GM18498 (cell line): ENCODE results near the gene PTPN22.
A peak's percentile ranks its signal among the peaks of the same experiment; 100 is the strongest.
"Not testable (repeated sequence)": the region's sequence is repeated elsewhere in the genome, so short reads cannot be mapped to it uniquely, and the experiment has no call there.

ENCODE experiments used
- ATAC-seq: cut with Tn5 transposase; IDR thresholded peaks from one replicate; pipeline ENCODE4 v1.9.1; 2021; ENCODE audit warnings: mild to moderate bottlenecking, moderate library complexity; ENCODE audit not compliant: unreplicated experiment

The PTPN22 gene

DNA sequence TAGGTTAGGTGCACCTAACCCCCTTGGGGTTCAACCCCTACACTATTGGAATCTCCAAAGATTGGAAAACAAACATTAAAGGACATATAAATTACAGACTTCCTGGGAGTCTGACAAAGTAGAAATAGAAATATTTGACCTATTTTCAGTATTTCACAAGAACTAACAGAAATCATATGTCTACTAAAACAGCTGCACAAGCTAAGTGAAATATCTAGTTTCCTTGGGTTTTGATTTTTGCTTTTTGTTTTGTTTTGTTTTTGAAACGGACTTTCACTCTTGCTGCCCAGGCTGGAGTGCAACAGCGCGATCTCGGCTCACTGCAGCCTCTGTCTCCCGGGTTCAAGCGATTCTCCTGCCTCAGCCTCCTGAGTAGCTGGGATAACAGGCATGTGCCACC, 18.8 kb downstream of the PTPN22 start:
- not testable (repeated sequence) for ATAC-seq

DNA sequence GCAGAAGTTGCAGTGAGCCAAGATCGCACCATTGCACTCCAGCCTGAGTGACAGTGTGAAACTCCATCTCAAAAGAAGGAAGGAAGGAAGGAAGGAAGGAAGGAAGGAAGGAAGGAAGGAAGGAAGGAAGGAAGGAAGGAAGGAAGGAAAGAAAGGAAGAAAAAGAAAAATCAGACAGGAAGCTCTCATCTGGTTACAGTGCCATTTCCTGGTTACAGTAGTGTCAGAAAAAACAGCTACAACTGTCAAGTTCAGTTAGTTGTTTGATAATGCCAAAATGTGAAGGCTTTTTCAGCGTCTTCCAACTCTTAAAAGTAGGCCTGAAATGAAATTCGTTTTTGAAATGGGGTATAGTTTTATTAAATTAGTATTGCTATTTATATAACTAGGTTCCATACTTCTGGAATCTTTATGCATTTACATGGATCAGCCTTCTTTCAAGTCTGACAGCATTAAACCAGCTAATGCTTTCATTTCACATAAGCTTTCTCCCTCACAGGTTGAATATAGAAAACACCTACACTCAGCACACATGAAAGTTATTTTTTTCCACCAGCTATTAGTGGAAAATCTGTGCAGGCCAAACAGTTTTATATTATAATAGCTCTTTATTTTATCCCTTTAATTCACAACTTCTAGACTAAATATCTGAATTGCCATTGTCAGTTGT, 21.2 kb downstream of the PTPN22 start:
- ATAC-seq: no peak

DNA sequence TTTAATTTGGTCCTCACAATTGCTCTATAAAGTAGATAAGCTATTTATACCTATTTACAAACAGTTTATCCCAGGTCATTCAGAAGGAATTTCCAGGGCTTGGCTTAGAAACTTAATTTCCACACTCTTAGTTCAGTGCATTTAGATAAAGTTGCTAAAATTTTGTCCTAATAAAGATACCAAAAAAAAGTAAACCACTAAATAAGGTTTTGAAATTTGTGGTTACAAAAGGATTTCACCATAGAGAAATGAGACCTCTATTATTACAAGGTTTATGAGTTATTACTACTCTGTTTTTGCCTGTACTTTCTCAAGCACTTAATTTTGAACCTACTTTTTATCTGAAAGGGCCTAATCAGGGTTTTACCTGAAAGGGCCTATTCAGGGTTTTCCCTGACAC, 22.4 kb downstream of the PTPN22 start:
- no peak for ATAC-seq

DNA sequence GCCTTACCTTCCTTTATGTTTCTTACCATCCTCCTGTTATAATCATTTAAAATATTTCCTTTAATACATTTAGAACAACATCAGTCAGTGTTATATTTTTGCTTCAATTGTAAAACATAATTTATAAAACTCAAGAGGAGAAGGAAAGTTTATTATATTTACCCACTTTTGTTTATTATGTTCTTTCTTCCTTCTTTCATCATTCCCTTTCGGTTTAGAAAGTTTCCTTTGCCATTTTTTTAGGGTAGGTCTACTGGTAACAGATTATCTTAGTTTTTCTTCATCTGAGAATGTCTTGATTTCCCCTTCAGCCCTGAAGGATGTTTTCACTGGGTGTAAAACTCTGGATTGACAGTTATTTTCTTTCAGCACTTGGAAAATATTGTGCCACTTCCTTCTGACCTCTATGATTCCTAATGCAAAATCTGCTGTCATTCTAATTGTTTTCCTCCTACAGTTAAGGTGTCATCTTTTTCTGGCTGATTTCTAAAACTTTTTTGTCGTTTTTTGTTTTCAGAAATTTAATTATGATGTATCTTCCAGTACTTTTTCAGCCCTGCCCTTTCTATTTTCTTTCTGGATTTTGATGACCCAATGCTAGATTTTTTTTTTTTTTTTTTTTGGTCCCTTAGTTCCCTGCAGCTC, 25.0 kb downstream of the PTPN22 start:
- ATAC-seq: no peak

DNA sequence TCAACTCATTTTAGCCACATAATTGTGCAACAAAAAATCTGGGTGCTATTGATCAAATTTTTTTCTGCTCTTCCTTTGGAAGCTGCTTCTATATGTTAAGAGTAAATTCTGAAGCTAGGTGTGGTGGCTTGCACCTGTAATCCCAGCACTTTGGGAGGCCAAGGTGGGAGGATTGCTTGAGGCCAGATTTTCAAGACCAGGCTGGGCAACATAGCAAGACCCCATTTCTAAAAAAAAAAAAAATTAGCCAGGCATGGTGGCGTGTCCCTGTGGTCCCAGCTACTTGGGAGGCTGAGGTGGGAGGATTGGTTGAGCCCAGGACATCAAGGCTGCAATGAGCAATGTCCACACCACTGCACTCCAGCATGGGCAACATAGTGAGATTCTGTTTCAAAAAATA, 35.0 kb downstream of the PTPN22 start:
- no peak for ATAC-seq

DNA sequence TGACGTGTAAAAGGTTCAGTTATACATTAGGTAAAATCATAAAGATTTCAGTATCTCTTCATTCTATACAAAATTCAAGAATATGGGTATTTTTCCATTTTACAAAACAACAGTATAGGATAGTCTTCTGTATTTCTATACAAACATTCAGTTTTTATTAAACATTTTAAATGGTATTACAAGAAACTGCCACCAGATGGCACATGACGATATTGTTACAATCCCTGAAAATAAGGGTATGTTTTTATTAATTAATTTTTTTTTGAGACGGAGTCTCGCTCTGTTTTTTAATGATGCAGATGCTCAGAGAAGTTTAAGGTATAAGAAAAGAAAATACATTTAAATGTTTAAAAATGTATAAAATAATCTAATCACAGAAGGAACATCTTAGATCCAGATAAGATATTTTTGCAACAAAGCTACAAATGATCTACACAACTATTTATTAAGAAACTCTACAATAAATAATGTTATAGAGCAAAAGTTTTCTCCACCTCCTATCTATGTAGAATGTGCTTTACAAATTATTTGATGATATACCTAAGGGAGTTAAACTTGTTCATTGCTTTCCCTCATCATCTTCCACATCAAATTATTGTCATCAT, 35.7 kb downstream of the PTPN22 start:
- no peak for ATAC-seq

DNA sequence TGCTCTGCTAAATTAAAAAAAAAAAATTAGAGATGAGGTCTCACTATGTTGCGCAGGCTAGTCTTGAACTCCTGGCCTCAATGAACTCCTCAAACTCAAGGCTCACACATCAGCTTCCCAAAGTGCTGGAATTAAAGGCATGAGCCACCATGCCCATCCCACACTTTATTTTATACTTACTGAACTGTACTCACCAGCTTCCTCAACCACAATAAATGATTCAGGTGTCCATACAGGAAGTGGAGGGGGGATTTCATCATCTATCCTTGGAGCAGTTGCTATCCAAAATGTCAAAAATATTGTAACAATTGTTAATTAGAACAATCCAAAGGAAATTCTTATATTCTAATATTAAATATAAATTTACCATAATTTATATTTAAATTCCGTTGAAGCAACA, 36.8 kb downstream of the PTPN22 start:
- ATAC-seq: no peak

DNA sequence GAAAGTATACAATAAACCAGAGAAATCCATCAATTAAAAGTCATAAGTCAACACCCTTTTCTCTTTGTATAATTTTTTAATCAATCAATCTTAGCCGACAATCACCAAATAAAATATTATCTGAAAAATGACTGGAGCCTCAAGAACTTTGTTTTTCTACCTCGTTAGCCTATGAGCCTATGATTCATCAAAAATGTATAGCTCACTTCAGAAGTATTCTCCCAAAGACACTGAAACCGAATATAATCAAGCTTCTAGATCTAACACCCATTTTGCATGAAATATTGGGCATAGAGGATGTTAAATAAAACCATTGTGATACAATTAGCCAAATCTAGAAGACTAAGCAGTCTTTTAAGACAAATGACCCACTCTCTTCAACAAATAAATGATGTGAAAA, 41.5 kb downstream of the PTPN22 start:
- no peak for ATAC-seq

DNA sequence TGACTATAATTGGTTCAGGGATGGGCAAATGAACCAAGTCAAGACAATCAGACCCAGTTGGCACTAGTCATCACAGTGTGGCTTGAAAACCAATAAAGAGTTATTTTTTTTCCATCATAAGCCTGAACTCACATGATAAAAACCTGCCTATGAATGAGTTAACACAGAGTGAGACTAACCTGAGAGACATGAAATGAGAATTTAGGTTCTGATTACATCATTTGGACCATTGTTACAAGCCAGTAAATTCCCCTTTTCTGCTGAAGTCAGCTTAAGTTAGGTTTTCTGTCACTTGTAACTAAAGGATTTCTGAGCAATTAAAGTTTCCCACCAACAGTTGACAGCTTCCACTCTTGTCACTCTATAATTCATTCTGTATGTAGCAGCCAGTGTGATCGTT, 49.6 kb downstream of the PTPN22 start:
- no peak for ATAC-seq

DNA sequence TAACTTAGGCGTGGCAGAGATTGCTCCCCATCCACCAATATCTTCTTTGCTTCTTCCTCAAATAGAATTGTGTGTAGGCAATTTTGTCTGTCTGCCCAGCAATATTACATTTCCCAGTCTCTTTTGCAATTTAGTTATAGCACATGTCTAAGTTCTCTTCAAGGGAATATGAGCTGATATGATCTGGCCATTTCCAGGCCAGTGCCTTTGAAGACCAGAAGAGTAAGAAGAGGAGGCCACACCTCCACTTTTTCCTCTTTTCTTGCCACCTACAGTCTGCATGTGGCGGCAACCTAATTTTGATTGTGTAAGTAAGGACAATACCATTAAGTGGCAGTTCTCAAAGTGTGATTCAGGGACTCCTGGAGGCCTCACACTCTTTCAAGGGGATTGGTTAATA, 52.9 kb downstream of the PTPN22 start:
- no peak for ATAC-seq

DNA sequence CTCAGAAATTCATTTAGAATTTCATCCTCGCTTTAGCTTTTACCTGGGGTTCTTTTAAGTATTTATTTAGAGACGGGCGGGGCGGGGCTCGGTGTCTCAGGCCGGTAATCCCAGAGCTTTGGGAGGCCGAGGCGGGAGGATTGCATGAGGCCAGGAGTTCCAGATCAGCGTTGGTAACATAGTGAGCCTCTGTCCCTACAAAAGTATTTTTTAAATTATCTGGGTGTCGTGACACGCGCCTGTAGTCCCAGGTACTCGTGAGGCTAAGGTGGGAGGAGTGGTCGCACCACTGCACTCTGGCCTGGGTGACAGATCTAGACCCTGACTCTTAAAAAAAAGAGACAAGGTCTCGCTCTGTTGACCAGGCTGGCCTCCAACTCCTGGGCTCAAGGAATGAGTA, 58.3 kb downstream of the PTPN22 start:
- no peak for ATAC-seq

DNA sequence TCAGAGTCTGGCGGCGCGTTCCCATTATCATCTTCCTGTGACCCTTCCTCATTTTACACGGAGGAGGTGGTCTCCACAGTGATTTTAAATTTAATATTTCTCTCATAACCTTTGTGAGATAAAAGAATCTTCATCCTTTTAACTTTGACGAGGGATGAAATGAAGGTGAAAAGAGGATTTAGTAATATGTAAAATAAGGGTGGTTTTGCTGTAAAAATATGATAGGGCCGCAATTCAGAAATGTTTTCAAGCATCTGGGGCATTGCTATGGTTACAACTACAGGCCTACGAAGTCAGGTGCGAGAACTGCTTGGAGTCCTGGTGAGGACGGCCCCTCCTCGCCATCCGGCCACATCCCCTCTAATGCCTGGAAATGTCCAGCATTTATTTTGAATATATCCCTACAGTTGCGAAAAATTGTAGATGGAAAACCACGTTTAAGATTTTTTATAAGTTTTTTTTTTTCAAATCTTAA, 58.8 kb downstream of the PTPN22 start:
- no peak for ATAC-seq

DNA sequence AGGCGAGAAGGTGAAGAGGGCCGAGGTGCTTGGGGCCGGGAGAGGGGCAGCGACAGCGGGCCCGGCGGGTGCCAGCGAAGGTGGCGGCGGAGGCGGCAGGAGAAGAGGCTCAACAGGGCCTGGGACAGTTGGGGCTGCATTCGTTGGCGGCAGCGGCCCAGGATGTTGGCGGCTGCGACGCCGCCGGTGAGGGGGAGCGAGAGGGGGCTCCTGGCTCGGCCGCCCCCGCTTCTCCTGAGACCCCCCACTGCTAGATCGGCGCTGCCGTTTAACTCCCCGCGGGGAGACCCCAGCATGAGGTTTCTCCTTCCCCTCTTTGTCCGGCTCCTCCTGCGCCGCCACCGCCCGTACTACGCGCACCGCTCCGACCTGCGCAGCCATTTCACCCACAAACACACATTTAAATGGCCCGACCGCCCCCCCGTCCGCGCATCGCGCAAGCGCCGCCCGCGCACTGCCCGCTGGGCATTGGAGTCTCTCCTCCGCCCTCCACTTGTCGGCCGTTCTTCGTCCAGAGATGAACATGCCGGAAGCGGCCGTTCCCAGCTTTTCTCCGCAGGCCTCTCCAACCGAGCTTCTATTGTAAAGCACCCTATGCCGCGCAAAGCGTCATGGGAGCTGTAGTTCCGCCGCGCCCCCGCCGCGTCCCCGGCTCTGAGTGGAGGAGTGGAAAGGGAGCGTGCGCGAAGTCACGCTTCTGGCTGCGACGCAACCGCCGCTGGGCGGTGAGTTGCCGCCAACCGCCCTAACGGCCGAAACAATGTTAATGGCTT, 59.4 kb downstream of the PTPN22 start, which contains the start of gene RSBN1:
Gene RSBN1 (minus strand): TSS at position 589 of the 773 bp plus-strand sequence. CDS start 64 bp downstream, at position 525.
- peak; percentile 92 for ATAC-seq

DNA sequence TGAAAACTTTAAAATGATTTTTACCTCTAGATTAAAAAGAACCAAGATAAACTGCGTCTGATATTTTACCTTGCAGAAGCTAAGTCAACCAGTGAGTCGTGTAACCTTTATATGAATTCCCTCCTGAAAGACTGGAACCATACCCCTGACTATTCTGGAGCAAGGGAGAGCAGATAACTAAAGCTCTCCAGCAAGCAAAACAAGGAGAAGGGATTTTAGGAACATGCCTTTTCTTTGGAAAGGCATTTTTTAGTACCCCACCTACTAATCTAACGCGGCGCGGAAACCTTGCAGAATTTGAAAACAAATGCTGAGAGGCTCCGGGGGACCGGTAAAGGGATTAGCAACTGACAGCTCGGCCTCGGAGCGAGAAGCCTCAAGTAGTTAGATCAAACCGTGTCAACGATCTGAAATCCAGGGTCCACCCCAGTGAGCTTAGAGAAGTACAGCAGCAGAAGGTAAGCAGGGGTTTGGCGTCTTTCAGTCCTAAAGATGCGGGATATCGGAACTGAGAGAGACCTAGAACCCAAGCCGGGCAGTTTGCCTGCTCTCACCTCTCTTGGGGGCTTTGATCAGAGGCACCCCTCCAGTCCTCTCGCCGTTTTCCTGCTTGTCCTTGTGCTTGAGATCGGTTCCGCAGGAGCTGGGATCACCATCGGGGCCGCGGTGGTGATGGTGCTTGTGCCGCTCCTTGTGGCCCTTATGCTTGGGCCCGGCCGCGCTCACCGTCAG, 60.2 kb downstream of the PTPN22 start:
- peak; percentile 29 for ATAC-seq

DNA sequence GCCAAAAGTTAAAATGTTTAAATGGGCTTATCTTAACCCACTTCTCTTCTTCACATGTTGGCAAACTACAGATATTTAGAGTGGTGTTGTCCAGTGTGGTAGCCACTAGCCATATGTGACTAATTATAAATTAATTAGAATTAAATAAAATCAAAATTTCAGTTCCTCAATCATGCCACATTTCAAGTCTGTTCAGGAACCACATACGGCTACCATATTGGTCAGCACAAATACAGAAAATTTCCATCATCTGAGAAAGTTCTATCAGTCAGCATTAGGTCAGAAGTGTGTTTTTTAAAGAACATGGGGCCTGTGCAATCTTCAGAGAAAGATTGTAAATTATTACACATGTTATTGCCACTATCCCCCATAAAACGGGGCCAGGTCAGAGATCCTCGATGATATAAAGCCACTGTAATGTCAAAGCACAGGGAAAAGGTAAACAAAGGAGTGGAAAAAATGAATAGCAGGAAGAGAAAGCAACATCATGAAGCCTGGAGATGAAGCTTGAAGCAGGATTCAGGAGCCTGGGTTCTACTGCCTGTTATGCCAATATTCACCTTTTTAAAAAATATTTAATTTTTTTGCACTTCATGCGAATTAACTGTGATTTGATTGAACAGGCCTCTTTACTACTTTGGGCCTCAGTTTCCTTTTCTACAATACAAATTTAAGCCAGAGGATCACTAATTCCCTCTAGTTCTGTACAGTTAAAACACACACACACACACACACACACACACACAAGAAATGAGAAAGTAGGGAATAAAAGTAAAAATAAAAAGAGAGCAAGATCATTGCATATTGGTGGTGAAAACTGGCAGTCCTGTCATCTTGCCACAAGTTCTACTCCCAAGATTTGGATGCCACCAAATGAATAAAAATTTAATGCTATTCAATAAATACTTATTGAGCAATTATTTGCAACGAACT, 61.6 kb downstream of the PTPN22 start:
- no peak for ATAC-seq

DNA sequence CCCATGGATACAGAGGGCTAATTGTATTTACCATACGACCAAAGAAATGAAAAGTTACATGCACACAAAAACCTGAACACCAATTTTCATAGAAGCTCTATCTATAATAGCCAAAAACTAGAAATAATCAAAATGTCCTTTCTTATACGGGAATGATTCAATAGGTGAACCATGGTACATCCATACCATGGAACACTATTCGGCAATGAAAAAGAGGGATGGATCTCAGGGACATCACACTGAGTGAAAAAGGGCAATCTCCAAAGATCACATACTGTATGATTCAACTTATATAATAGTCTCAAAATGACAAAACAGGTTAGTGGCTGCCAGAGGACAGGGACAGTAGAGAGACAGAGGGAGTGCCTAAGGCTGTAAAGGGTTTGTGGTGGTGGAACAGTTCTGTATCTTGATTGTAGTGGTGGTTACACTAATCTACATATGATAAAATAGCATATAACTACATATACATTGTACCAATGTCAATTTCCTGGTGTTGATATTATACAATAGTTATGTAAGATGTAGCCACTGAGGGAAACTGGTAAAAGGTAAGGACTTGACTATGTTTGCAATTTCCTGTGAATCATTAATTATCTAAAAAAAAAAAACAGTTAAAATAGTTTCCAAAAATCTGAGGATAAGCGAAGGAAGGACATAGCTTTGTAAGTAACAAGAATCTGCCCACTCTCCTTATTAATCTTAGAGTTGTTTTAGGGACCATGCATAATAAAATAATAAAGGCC, 62.9 kb downstream of the PTPN22 start:
- no peak for ATAC-seq

DNA sequence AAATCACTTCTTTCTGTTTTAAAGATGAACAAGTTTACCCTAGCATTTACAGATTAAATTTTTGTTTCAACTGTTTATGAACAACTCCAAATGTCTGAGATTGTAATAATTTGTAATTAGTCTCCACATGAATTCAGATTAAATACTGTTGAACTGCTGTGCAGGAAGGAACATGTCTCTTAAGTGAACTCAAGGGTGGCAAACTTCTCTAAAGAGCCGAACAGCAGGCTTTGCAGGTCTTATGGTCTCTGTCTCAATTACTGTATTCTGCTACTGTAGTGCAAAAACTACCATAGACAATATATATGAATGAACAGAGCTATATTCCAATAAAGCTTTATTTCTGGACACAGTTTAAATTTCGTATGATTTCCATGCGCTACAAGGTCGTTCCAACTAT, 65.9 kb downstream of the PTPN22 start:
- ATAC-seq: no peak

DNA sequence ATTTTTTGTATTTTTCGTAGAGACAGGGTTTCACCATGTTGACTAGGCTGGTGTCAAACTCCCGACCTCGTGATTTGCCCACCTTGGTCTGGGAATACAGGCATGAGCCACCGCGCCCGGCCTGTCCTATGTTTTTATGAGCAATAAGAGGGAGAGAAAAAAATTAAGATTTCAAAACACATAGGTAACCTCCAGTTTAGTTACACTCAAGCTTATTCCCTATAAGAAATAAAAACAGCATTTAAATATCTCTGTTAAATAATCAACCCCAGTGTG, 66.3 kb downstream of the PTPN22 start:
- no peak for ATAC-seq
